ENCODE data around the gene SH3TC1. TPM values are rescaled to one million over a fixed set of nuclear protein-coding genes. Genes with fewer than 3 reads are reported as not detected.

SH3TC1 gene
- total RNA-seq, 1 donor from 2014 or later = 64.5 TPM

DNA sequence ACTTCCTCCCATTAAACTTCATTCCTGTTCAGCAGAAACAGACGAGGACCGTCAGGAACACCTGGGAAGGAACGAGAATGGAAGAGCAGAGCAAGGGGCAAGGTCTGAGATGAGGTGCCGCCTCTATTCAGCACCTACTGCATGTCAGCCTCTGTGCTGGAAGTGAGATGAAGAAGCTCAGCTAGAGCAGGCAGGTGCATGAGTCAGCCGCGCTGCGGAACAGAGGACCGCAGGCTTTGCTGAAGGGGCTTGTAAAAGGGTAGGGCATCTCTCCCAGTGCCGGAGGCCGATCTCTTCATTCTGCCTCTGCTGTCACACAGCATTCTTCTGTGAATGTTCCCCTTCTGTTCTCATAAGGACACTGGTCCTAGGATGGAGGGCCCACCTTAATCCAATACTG, 34.4 kb upstream of the SH3TC1 start:
- intact Hi-C loops (cut with DNase I) = no loop called here
- H3K27me3 ChIP-seq = no peaks in the 10 kb centered on the region
- H3K36me3 ChIP-seq = no peaks in the 10 kb centered on the region
- H3K4me1 ChIP-seq = peaks cover 2 to 3% of the 10 kb centered on the region in 2 donors
- TF ChIP-seq CTCF (IDR thresholded peaks at IDR 0.05) = no peak
- H3K4me3 ChIP-seq = no peak overlapping the region
- DNase-seq (ENCODE audit: low spot score in 2 of 2) = no peak
- no peaks in the 10 kb centered on the region for H3K9me3 ChIP-seq
- H3K27ac ChIP-seq = no peak overlapping the region

DNA sequence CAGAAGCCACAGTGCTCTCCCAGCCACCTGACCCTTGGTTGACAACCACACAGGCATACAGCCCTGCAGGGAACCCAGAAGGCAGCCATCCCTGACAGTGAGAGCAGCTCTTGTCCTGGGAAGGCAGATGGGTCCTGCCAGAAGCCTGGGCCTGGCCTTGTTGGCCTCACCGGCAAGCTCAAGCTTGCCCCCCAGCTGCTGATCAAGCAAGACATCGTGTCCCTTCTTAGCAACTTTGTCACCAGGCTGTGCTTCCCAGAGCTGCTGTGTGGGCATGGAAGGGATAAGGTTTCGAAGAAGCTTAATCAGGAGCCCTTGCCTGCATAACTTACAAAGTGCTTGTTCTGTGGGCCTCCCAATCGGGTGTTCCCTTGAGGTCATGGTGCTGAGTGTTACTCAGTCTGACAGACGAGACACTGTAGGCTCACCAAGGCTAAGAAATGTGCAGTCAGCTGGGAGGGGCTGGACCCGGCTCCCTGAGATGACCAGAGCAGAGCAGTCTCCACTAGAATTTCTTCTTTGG, 33.7 kb upstream of the SH3TC1 start:
- no peaks in the 10 kb centered on the region for H3K9me3 ChIP-seq
- H3K27me3 ChIP-seq = no peaks in the 10 kb centered on the region
- H3K27ac ChIP-seq = no peak overlapping the region
- no peaks in the 10 kb centered on the region for H3K4me1 ChIP-seq
- no peak for TF ChIP-seq CTCF (IDR thresholded peaks at IDR 0.05)
- intact Hi-C loops (cut with DNase I) = no loop called here
- no peak overlapping the region for H3K4me3 ChIP-seq
- DNase-seq (ENCODE audit: low spot score in 2 of 2) = no peak
- H3K36me3 ChIP-seq = no peaks in the 10 kb centered on the region

DNA sequence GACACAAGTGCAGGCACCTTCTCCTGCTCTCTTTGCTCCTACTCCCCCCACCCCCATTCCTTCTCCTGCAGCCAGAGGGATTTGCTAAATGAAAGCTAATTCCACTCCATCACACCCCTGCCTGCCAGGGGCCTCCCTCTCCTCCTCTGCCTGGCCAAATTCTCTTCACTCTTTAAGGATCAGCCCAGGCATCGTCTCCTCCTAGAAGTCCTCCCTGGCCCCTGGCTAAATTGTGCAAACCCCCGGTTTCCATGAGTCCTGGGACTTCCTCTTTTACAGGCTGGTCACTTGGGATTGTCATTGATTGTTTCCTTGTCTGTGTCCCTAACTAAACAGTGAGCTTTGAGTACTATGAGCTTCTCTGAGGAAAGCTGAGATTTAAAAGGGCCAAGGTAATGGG, 31.8 kb upstream of the SH3TC1 start:
- TF ChIP-seq CTCF (IDR thresholded peaks at IDR 0.05) = no peak
- H3K9me3 ChIP-seq = no peaks in the 10 kb centered on the region
- H3K36me3 ChIP-seq = no peaks in the 10 kb centered on the region
- no peak overlapping the region for H3K4me3 ChIP-seq
- intact Hi-C loops (cut with DNase I) = no loop called here
- no peaks in the 10 kb centered on the region for H3K4me1 ChIP-seq
- no peaks in the 10 kb centered on the region for H3K27me3 ChIP-seq
- DNase-seq (ENCODE audit: low spot score in 2 of 2) = no peak
- H3K27ac ChIP-seq = no peak overlapping the region

DNA sequence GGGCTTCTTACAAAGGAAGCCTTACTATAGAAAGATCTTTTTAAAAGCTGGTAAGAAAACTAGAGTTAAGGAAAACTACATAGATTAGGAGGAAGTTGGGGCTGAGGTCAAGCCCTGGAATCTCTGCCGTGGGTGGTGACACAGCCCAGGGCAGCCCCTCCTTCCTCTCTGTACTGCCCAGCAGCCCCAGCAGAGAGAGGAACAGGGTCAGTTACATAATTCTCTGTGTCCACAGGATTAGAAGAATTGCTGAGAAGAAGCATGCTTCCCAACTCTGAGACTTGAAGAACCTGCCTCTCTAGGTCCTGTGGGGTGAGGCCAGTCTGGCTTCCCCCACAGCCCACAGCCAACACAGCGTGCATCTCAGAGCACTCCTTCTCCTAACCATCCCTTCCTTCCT, 31.3 kb upstream of the SH3TC1 start:
- Histone ChIP-seq H3K27ac (no peak overlapping the region), H3K4me3 (no peak overlapping the region), H3K36me3 (no peaks in the 10 kb centered on the region), H3K9me3 (no peaks in the 10 kb centered on the region), H3K27me3 (no peaks in the 10 kb centered on the region), H3K4me1 (no peaks in the 10 kb centered on the region)
- DNase-seq (ENCODE audit: low spot score in 2 of 2) = no peak
- intact Hi-C loops (cut with DNase I) = no loop called here
- TF ChIP-seq CTCF (IDR thresholded peaks at IDR 0.05) = no peak

GRCh38 chr4:8168232-8168631, 30.9 kb upstream of the SH3TC1 start:
- Histone ChIP-seq H3K4me3 (no peak overlapping the region), H3K4me1 (no peaks in the 10 kb centered on the region), H3K27me3 (no peaks in the 10 kb centered on the region), H3K27ac (no peak overlapping the region), H3K9me3 (no peaks in the 10 kb centered on the region), H3K36me3 (no peaks in the 10 kb centered on the region)
- intact Hi-C loops (cut with DNase I) = no loop called here
- TF ChIP-seq CTCF (IDR thresholded peaks at IDR 0.05) = peak in 1 of 3 experiments; percentile 15
- no peak for DNase-seq (ENCODE audit: low spot score in 2 of 2)
